Glutamatergic neuron (in vitro differentiated cells): Measurements from ENCODE around the gene ARHGEF11. TPM values are rescaled to one million over a fixed set of nuclear protein-coding genes. Genes with fewer than 3 reads are reported as not detected.

Source experiments
- DNase-seq: peaks from one replicate; pipeline ENCODE4 v3.0.0; 2022
- H3K27ac Mint-ChIP-seq: one replicate; pipeline ENCODE4 v1.8.0; 2020; ENCODE audit warnings: mild to moderate bottlenecking, mixed read lengths, inconsistent platforms; ENCODE audit not compliant: unreplicated experiment
- H3K27me3 Mint-ChIP-seq: one replicate; pipeline ENCODE4 v1.8.0; 2020; ENCODE audit warnings: mild to moderate bottlenecking, moderate library complexity, mixed read lengths, inconsistent platforms; ENCODE audit not compliant: unreplicated experiment
- H3K36me3 Mint-ChIP-seq: one replicate; pipeline ENCODE4 v1.8.0; 2020; ENCODE audit warnings: mild to moderate bottlenecking, mixed read lengths, inconsistent platforms; ENCODE audit not compliant: unreplicated experiment
- H3K4me1 Mint-ChIP-seq: one replicate; pipeline ENCODE4 v1.8.0; 2020; ENCODE audit warnings: mild to moderate bottlenecking, low read depth, mixed read lengths, inconsistent platforms; ENCODE audit not compliant: unreplicated experiment
- H3K4me3 Mint-ChIP-seq: one replicate; pipeline ENCODE4 v1.8.0; 2020; ENCODE audit warnings: mild to moderate bottlenecking, mixed read lengths, inconsistent platforms; ENCODE audit not compliant: unreplicated experiment
- H3K9me3 Mint-ChIP-seq: one replicate; pipeline ENCODE4 v1.8.0; 2020; ENCODE audit warnings: mild to moderate bottlenecking, moderate library complexity, mixed read lengths, inconsistent platforms; ENCODE audit not compliant: unreplicated experiment
- CTCF ChIP-seq: fragments of 200-600 bp; sonication (generic); IDR thresholded peaks from one replicate; pipeline ENCODE4 v1.5.0; 2021; ENCODE audit not compliant: partially characterized antibody, unreplicated experiment
- total RNA-seq: library from RNA; stranded (reverse); fragmentation: NEBNext Ultra II Directional; extraction: Animal tissue kit (Norgen Biotek cat#: 25700); gene quantifications from one replicate; pipeline ENCODE4 v1.2.1, GENCODE V29; 2021; ENCODE audit not compliant: unreplicated experiment

The ARHGEF11 gene
- total RNA-seq, 1 donor from 2014 or later, result 40.5 TPM

- no peak for TF ChIP-seq CTCF
- H3K4me3 Mint-ChIP-seq, result peak overlapping the region; percentile 94
- H3K36me3 Mint-ChIP-seq, result no peaks in the 10 kb centered on the region
- peak overlapping the region; percentile 13 for H3K27ac Mint-ChIP-seq
- peaks cover 21% of the 10 kb centered on the region for H3K4me1 Mint-ChIP-seq
- H3K9me3 Mint-ChIP-seq, result peaks cover 5% of the 10 kb centered on the region
- H3K27me3 Mint-ChIP-seq, result no peaks in the 10 kb centered on the region
- no peak for DNase-seq
Measured at GRCh38 chr1:157042846-157043245, 2.7 kb downstream of the ARHGEF11 start.

- Mint-ChIP-seq H3K27me3 (no peaks in the 10 kb centered on the region), H3K4me1 (peaks cover 21% of the 10 kb centered on the region), H3K4me3 (no peak overlapping the region), H3K36me3 (no peaks in the 10 kb centered on the region), H3K9me3 (no peaks in the 10 kb centered on the region), H3K27ac (no peak overlapping the region)
- TF ChIP-seq CTCF, result no peak
- DNase-seq, result no peak
Measured at GRCh38 chr1:157040802-157041201, 4.7 kb downstream of the ARHGEF11 start.

GRCh38 chr1:157035121-157035520 lies 10.4 kb downstream of the ARHGEF11 start:
- no peaks in the 10 kb centered on the region for H3K27me3 Mint-ChIP-seq
- peaks cover 9% of the 10 kb centered on the region for H3K4me1 Mint-ChIP-seq
- peaks cover 4% of the 10 kb centered on the region for H3K36me3 Mint-ChIP-seq
- no peaks in the 10 kb centered on the region for H3K9me3 Mint-ChIP-seq
- H3K27ac Mint-ChIP-seq, result no peak overlapping the region
- no peak for TF ChIP-seq CTCF
- no peak for DNase-seq
- no peak overlapping the region for H3K4me3 Mint-ChIP-seq

GRCh38 chr1:157034137-157034800 lies 11.3 kb downstream of the ARHGEF11 start:
- no peak overlapping the region for H3K4me3 Mint-ChIP-seq
- no peaks in the 10 kb centered on the region for H3K9me3 Mint-ChIP-seq
- peaks cover 9% of the 10 kb centered on the region for H3K4me1 Mint-ChIP-seq

More at GRCh38 chr1:157034137-157034800, 11.3 kb downstream of the ARHGEF11 start:
- Mint-ChIP-seq H3K27me3 (no peaks in the 10 kb centered on the region), H3K27ac (no peak overlapping the region), H3K36me3 (peaks cover 4% of the 10 kb centered on the region)
- no peak for DNase-seq
- no peak for TF ChIP-seq CTCF
